Activated CD8-positive, alpha-beta memory T cell treated with anti-CD3 and anti-CD28 coated beads for 1 hour (primary cell): ENCODE measurements around the gene METTL25.

ENCODE experiments used
- DNase-seq, 2 donors: peaks; one replicate each; pipeline ENCODE4 v3.0.0-alpha.2; 2020; ENCODE audit warnings: low read depth in 1 of 2; ENCODE audit errors: extremely low read depth in 1 of 2

The METTL25 gene

DNA sequence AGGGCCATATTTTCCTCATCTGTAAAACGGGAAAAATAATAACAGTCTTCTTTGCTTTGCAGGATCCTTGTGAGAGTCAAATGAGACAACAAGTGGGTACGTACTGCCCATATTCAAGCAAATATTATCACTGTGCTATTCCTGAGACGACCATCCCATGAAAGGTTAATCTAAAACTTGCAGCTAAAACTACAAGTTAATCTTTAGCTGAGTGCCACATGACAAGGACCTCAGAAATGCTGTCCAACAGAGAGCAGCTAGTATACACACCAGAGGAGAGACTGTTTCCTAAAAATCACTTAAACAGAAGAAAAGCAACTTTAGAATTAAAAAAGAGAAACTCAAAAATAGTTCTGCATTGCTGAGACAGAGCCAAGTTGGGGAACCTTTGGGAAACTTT lies 165.7 kb downstream of the METTL25 start:
- DNase-seq = no peak

DNA sequence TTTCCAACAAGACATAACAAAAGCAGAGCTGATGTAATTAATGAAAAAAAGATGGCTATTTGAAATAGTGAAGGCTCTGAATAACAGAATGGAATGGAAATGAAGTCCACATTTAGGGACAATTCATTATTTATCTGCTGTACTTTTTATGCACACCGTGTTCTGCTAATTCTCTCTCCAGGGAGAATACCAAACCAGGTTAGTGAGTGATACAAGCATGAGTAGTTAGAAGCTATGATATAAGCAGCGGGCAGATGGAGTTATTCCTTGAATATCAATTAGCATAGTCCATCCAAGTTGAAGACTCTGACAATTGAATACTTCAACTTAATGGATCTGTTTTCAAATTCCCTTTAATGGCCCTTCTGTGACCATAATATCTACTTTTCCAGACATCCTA lies 166.3 kb downstream of the METTL25 start:
- no peak for DNase-seq

DNA sequence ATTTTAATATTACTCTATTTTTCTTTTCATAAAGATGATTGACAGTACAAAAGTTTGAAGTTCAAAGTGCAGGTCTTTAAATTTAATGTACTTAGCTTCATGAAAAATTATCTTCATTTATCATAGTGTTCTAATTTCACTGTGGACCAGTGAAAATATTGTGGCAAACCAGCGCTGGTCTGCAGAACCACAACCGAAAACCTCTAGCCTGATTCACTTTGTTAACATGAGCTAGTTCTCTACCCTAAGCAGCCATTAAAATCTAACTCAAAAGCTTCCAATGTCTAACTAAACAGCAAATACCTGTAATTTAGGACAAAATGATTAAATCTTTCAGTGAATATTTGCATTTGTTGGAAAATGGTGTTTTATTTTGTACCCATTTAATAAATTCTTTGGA lies 167.3 kb downstream of the METTL25 start:
- DNase-seq = no peak

DNA sequence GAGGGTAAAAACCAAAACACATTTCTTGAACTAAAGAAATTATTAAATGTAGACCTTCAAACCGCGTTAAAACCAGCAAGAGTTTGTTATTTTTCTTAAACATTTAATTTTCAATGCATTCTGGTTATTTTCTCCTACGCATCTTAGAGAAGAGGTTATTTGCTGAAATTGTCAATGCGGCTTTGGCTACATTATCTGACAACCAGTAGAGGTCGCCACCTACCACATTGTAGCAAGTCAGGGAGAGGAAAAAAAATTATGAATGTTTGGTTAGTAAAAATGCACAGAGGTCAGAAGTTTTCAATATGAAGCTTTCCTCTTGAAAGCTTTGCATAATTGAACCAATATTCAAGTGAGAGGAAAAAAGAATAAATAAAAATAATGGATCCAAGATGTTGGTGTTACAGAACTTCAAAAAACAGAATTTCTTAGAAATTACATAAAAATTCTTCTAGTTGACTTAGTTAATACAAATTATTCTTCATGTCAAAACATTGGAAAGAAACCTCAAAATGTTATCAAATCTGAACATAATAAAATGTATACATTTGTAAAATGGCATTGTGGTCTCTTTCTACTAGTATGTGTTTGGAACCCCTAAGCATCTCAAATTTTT lies 168.9 kb downstream of the METTL25 start:
- DNase-seq = no peak
